MM.1S (cell line): ENCODE measurements around the gene MYL12A.
A peak's percentile ranks its signal among the peaks of the same experiment; 100 is the strongest.

Experiments used
- DNase-seq: peaks from one replicate; pipeline ENCODE4 v3.0.0-alpha.2; 2015
- H2AFZ ChIP-seq: fragments of 300-600 bp; sonication (generic); 2 replicates; pipeline ENCODE4 v1.6.0; 2016; ENCODE audit warnings: antibody characterized with exemption, low read length
- H3F3A ChIP-seq: fragments of 300-600 bp; sonication (generic); 2 replicates; pipeline ENCODE4 v1.6.1; 2016; ENCODE audit warnings: mild to moderate bottlenecking, antibody characterized with exemption, low read length, moderate library complexity, mixed read lengths; ENCODE audit not compliant: insufficient read depth
- H3K27ac ChIP-seq: fragments of 300-600 bp; sonication (generic); 2 replicates; pipeline ENCODE4 v1.5.1; 2016; ENCODE audit warnings: mild to moderate bottlenecking, low read length
- H3K27me3 ChIP-seq: fragments of 300-600 bp; sonication (generic); replicated peaks from 2 replicates; pipeline ENCODE4 v1.6.0; 2016; ENCODE audit warnings: low read length; ENCODE audit not compliant: insufficient read depth
- H3K36me3 ChIP-seq: fragments of 300-600 bp; sonication (generic); replicated peaks from 2 replicates; pipeline ENCODE4 v1.6.1; 2016; ENCODE audit warnings: mild to moderate bottlenecking, low read length, mixed read lengths; ENCODE audit not compliant: insufficient read depth
- H3K4me1 ChIP-seq: fragments of 300-600 bp; sonication (generic); 2 replicates; pipeline ENCODE4 v1.6.1; 2016; ENCODE audit warnings: low read length, mixed read lengths
- H3K4me2 ChIP-seq: fragments of 300-600 bp; sonication (generic); 2 replicates; pipeline ENCODE4 v1.6.0; 2016; ENCODE audit warnings: low read depth, low read length
- H3K4me3 ChIP-seq: fragments of 300-600 bp; sonication (generic); 2 replicates; pipeline ENCODE4 v1.5.1; 2016; ENCODE audit warnings: low read length, mixed read lengths
- H3K79me2 ChIP-seq: fragments of 300-600 bp; sonication (generic); 2 replicates; pipeline ENCODE4 v1.6.1; 2016; ENCODE audit warnings: mixed run types, low read length, mixed read lengths
- H3K9ac ChIP-seq: fragments of 300-600 bp; sonication (generic); 2 replicates; pipeline ENCODE4 v1.6.1; 2016; ENCODE audit warnings: low read length, mixed read lengths
- H3K9me2 ChIP-seq: fragments of 300-600 bp; sonication (generic); replicated peaks from 2 replicates; pipeline ENCODE4 v1.6.1; 2016; ENCODE audit warnings: mild to moderate bottlenecking, low read length, mixed read lengths; ENCODE audit not compliant: insufficient read depth
- H3K9me3 ChIP-seq: fragments of 300-600 bp; sonication (generic); replicated peaks from 2 replicates; pipeline ENCODE4 v1.6.1; 2016; ENCODE audit warnings: mild to moderate bottlenecking, low read length, mixed read lengths; ENCODE audit not compliant: insufficient read depth
- H4K20me1 ChIP-seq: fragments of 300-600 bp; sonication (generic); 2 replicates; pipeline ENCODE4 v1.6.1; 2016; ENCODE audit warnings: mild to moderate bottlenecking, low read length, moderate library complexity, mixed read lengths; ENCODE audit not compliant: insufficient read depth
- EZH2 ChIP-seq: fragments of 300-600 bp; sonication (generic); optimal IDR thresholded peaks from 2 replicates; pipeline ENCODE3; 2017; ENCODE audit warnings: low read depth, mild to moderate bottlenecking, antibody characterized with exemption, low read length, mixed read lengths
- EZH2phosphoT487 ChIP-seq: fragments of 300-600 bp; sonication (generic); IDR thresholded peaks from 2 replicates; pipeline ENCODE4 v1.6.1; 2018; ENCODE audit warnings: antibody characterized with exemption, low read length
- TF ChIP-seq, protein P1 (sequence below): fragments of 300-600 bp; sonication (generic); IDR thresholded peaks from 2 replicates; pipeline ENCODE4 v1.5.1; 2016; ENCODE audit warnings: antibody characterized with exemption, low read length, mixed read lengths

Gene MYL12A

DNA sequence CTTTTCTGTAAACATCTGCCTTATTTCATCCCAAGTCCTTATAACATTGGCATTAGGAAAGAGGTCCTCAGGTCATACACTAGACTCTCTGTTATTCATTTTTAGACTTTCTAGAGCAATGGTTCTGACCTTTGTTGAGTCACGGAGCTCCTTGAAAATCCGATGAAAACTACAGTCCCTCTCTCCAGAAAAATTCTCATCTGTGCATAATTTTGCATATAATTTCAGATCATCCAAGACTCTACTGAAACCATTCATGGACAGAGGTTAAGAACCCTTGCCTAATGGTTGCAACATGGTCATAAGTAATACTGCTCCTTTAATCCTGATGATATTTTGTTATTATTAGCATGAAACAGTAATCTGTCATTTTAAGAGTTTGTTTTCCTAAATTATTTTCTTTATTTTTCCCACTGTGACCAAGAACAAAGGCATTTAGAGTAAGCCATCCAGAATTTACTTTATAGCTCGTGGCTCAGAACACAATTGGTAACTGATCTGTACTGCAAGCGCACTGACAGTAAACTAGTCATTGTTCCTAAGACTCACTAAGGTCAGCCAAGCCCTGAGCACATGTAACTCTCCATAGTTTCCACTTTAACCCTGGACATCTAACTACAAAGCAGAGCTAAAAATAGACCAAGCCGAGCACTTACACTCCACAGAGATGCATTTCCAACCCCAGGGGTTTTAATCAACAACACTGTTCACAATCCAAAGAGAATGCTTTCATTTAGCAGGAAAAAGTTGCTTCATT lies 36.2 kb upstream of the MYL12A start:
- H3K9ac ChIP-seq, result no peak overlapping the region
- H4K20me1 ChIP-seq, result no peaks in the 10 kb centered on the region
- H3K4me2 ChIP-seq, result no peak overlapping the region
- H3K36me3 ChIP-seq, result no peaks in the 10 kb centered on the region
- H3K79me2 ChIP-seq, result no peaks in the 10 kb centered on the region
- no peak for TF ChIP-seq EZH2
- TF ChIP-seq, protein P1, sequence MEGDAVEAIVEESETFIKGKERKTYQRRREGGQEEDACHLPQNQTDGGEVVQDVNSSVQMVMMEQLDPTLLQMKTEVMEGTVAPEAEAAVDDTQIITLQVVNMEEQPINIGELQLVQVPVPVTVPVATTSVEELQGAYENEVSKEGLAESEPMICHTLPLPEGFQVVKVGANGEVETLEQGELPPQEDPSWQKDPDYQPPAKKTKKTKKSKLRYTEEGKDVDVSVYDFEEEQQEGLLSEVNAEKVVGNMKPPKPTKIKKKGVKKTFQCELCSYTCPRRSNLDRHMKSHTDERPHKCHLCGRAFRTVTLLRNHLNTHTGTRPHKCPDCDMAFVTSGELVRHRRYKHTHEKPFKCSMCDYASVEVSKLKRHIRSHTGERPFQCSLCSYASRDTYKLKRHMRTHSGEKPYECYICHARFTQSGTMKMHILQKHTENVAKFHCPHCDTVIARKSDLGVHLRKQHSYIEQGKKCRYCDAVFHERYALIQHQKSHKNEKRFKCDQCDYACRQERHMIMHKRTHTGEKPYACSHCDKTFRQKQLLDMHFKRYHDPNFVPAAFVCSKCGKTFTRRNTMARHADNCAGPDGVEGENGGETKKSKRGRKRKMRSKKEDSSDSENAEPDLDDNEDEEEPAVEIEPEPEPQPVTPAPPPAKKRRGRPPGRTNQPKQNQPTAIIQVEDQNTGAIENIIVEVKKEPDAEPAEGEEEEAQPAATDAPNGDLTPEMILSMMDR, result no peak
- no peak for TF ChIP-seq EZH2phosphoT487
- DNase-seq, result no peak
- no peak overlapping the region for H3K4me3 ChIP-seq
- H3K27ac ChIP-seq, result no peak overlapping the region
- H3K9me3 ChIP-seq, result no peaks in the 10 kb centered on the region
- H3K27me3 ChIP-seq, result no peaks in the 10 kb centered on the region
- no peaks in the 10 kb centered on the region for H3K9me2 ChIP-seq
- H2AFZ ChIP-seq, result no peak overlapping the region
- peaks cover 18% of the 10 kb centered on the region for H3K4me1 ChIP-seq
- no peaks in the 10 kb centered on the region; the same call in 1 of the 2 replicates for H3F3A ChIP-seq

DNA sequence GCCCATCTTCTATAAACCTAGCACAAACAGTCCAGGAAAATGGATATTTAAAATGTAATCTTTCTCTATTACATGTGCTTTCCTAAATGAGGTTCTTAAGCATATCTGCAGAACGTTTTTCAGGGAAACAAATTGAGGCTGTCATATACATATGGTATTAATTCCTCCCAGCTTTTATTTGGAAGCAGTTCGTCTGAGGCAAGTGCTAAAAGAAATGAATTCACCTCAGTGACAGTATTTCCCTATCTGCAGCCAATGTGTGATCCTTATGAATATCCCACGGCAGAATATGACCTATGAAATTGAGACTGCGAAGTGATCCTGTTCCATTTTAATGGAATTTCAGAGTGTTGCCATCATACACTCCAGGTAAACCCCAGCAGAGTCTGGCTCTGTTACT lies 34.9 kb upstream of the MYL12A start:
- no peak for DNase-seq
- 0 out of 2 replicates have a peak overlapping the region, but pooled peaks have one; percentile 8 for H2AFZ ChIP-seq
- no peaks in the 10 kb centered on the region for H4K20me1 ChIP-seq
- H3K4me3 ChIP-seq, result no peak overlapping the region
- no peak overlapping the region for H3K9ac ChIP-seq
- no peaks in the 10 kb centered on the region for H3K27me3 ChIP-seq
- no peaks in the 10 kb centered on the region for H3K9me3 ChIP-seq
- no peak overlapping the region; the same call in 1 of the 2 replicates for H3K4me2 ChIP-seq
- H3K4me1 ChIP-seq, result peaks cover 18% of the 10 kb centered on the region
- H3K36me3 ChIP-seq, result no peaks in the 10 kb centered on the region
- no peaks in the 10 kb centered on the region; the same call in 1 of the 2 replicates for H3F3A ChIP-seq
- no peaks in the 10 kb centered on the region for H3K9me2 ChIP-seq
- no peaks in the 10 kb centered on the region for H3K79me2 ChIP-seq
- no peak for TF ChIP-seq EZH2phosphoT487
- TF ChIP-seq, protein P1, result no peak
- no peak for TF ChIP-seq EZH2
- no peak overlapping the region for H3K27ac ChIP-seq

DNA sequence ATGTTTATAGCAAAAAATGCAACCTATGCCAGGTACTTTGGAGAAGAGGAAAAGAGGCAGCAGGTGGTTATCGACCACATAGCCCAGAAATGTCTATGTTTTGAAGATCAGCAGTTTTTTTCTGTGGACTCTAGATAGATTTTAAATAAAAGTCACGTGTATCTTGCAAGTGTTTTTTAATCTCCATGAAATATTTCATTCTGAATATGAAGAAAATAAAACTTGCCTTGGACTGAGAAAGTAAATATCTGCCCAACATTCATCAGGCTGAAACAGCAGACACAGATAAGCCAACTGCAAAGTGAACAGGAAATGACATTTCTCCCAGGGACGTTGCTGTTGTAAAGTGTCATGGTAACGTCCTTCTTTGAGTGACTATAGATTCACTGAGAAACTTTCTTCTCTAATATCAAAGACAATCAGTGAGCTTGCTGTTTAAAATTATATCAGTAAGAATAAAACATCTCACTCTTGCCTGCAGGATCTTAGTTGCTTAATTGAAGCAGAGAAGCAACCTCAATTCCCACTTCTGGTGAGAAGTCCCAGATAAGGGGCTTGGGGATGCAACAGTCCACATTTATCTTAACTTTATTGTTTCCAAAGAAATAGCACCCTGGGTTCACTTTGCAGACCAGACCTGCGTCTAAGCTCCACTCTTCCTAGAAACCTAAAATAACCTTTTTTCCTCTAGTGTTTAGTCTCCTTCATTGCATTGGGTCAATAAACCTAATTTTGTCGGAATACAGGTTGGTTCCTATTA lies 34.1 kb upstream of the MYL12A start:
- Histone ChIP-seq H3K9me3 (no peaks in the 10 kb centered on the region), H3K4me3 (no peak overlapping the region), H3K9ac (no peak overlapping the region), H3K4me2 (peak overlapping the region; percentile 7; the same call in 1 of the 2 replicates), H2AFZ (peak overlapping the region; percentile 9; the same call in 1 of the 2 replicates), H3K27ac (no peak overlapping the region; the same call in 1 of the 2 replicates), H3K79me2 (no peaks in the 10 kb centered on the region), H3K9me2 (no peaks in the 10 kb centered on the region), H3F3A (no peaks in the 10 kb centered on the region; the same call in 1 of the 2 replicates), H3K4me1 (peaks cover 18% of the 10 kb centered on the region), H3K36me3 (no peaks in the 10 kb centered on the region), H4K20me1 (no peaks in the 10 kb centered on the region), H3K27me3 (no peaks in the 10 kb centered on the region)
- DNase-seq, result peak; percentile 25
- TF ChIP-seq EZH2 (no peak), EZH2phosphoT487 (no peak)
- TF ChIP-seq, protein P1, result no peak
